ENCODE measurements around the gene ACAN.

The ACAN gene

GRCh38 chr15:88804257-88804656, 1.0 kb downstream of the ACAN start:
- H3K4me3 ChIP-seq (replicated peaks in 1 of 2; ENCODE audit: low read depth in 2 of 2, low read length in 2 of 2) = no peak overlapping the region
- TF ChIP-seq CTCF (IDR thresholded peaks at IDR 0.05; ENCODE audit: low read depth, low read length) = no peak
- no peak for DNase-seq (ENCODE audit: low read depth in 2 of 2)

- no peak for TF ChIP-seq CTCF (IDR thresholded peaks at IDR 0.05; ENCODE audit: low read depth, low read length)
- H3K4me3 ChIP-seq (replicated peaks in 1 of 2; ENCODE audit: low read depth in 2 of 2, low read length in 2 of 2) = no peak overlapping the region
- no peak for DNase-seq (ENCODE audit: low read depth in 2 of 2)
Observed at GRCh38 chr15:88805031-88805780, 2.0 kb downstream of the ACAN start.

GRCh38 chr15:88810446-88810845, 7.2 kb downstream of the ACAN start:
- no peak for TF ChIP-seq CTCF (IDR thresholded peaks at IDR 0.05; ENCODE audit: low read depth, low read length)
- peak in 1 of 2 donors; percentile 34 for DNase-seq (ENCODE audit: low read depth in 2 of 2)
- H3K4me3 ChIP-seq (replicated peaks in 1 of 2; ENCODE audit: low read depth in 2 of 2, low read length in 2 of 2) = no peak overlapping the region

- H3K4me3 ChIP-seq (replicated peaks in 1 of 2; ENCODE audit: low read depth in 2 of 2, low read length in 2 of 2) = no peak overlapping the region
- TF ChIP-seq CTCF (IDR thresholded peaks at IDR 0.05; ENCODE audit: low read depth, low read length) = no peak
- DNase-seq (ENCODE audit: low read depth in 2 of 2) = no peak
Observed at GRCh38 chr15:88812133-88812532, 8.9 kb downstream of the ACAN start.

- TF ChIP-seq CTCF (IDR thresholded peaks at IDR 0.05; ENCODE audit: low read depth, low read length) = no peak
- no peak overlapping the region for H3K4me3 ChIP-seq (replicated peaks in 1 of 2; ENCODE audit: low read depth in 2 of 2, low read length in 2 of 2)
- DNase-seq (ENCODE audit: low read depth in 2 of 2) = no peak
Observed at GRCh38 chr15:88813960-88814359, 10.7 kb downstream of the ACAN start.

GRCh38 chr15:88814393-88814792, 11.2 kb downstream of the ACAN start:
- TF ChIP-seq CTCF (IDR thresholded peaks at IDR 0.05; ENCODE audit: low read depth, low read length) = no peak
- no peak for DNase-seq (ENCODE audit: low read depth in 2 of 2)

GRCh38 chr15:88818920-88819319, 15.7 kb downstream of the ACAN start:
- no peak overlapping the region for H3K4me3 ChIP-seq (replicated peaks in 1 of 2; ENCODE audit: low read depth in 2 of 2, low read length in 2 of 2)
- DNase-seq (ENCODE audit: low read depth in 2 of 2) = no peak
- no peak for TF ChIP-seq CTCF (IDR thresholded peaks at IDR 0.05; ENCODE audit: low read depth, low read length)

More at GRCh38 chr15:88814393-88814792, 11.2 kb downstream of the ACAN start:
- H3K4me3 ChIP-seq (replicated peaks in 1 of 2; ENCODE audit: low read depth in 2 of 2, low read length in 2 of 2) = no peak overlapping the region
